WI38 (cell line): ENCODE data around the gene TRIM25.

Experiments
- H3K4me3 ChIP-seq: 2 replicates; pipeline ENCODE4 v1.5.1; 2011; ENCODE audit warnings: low read depth, mild to moderate bottlenecking, control low read depth, low read length
- CTCF ChIP-seq: IDR thresholded peaks from 2 replicates; pipeline ENCODE4 v1.5.1; 2012; ENCODE audit warnings: low read depth, mild to moderate bottlenecking, control low read depth, low read length

TRIM25 gene

DNA sequence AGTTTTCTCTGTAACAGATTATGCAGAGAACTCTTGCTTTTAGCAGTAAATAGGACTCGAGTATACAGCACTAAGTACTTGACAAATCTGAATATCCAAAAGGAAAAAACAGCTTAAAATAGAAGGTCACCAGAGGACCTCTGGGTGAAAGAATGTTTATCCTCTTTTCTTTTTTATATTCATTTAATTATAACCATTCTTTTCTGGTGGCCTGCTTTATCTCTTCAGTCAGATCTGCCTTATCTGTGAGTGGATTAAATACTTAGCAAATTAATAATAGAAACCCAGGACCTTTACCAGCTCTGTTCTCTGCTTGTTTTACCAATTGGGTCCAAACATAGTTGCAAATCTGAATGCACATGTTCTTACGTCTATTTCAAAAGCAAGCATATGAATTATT, 71.3 kb downstream of the TRIM25 start:
- no peak for TF ChIP-seq CTCF
- no peak overlapping the region for H3K4me3 ChIP-seq

DNA sequence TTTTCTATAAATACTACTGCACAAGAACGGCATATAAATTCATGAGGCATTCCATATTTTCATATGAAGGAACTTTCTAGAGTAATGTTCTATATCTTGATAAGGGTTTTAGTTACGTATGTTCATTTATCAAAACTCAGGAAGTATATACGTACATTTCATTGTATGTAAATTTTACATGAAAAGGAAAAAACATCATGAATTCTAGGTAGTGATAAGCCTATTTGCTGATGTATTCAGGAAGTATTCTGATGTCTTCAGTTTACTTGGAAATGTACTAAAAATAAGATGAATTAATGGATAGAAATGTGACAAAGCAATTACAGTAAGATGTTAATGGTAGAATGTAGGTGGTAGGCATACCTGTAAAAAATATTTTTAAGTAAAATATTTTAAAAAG, 75.2 kb downstream of the TRIM25 start:
- TF ChIP-seq CTCF = no peak

More for the DNA sequence above, 75.2 kb downstream of the TRIM25 start:
- H3K4me3 ChIP-seq = no peak overlapping the region
